ENCODE measurements around the gene NUP214.

- TF ChIP-seq CTCF (IDR thresholded peaks at IDR 0.05), result no peak
- TF ChIP-seq POLR2A (IDR thresholded peaks at IDR 0.05), result no peak
These were observed 8.9 kb upstream of the NUP214 start for GRCh38 chr9:131116281-131117120.

All from gastroesophageal sphincter (tissue), 3 donors.